Endodermal cell (in vitro differentiated cells): Measurements from ENCODE around the gene TIAM2. TPM values are rescaled to one million over a fixed set of nuclear protein-coding genes. Genes with fewer than 3 reads are reported as not detected.

Experiments used
- DNase-seq: peaks from one replicate; pipeline ENCODE4 v3.0.0-alpha.2; 2017
- H3K27ac ChIP-seq: 2 replicates; pipeline ENCODE4 v1.5.1; 2013; ENCODE audit warnings: mild to moderate bottlenecking, low read depth, low read length, moderate library complexity
- H3K27me3 ChIP-seq: 2 replicates; pipeline ENCODE4 v1.6.1; 2013; ENCODE audit warnings: mild to moderate bottlenecking, low read length, moderate library complexity; ENCODE audit not compliant: insufficient read depth, control insufficient read depth, poor library complexity, severe bottlenecking
- H3K36me3 ChIP-seq: 2 replicates; pipeline ENCODE4 v1.7.0; 2013; ENCODE audit warnings: mild to moderate bottlenecking, low read length, moderate library complexity; ENCODE audit not compliant: control insufficient read depth, insufficient read depth
- H3K4me1 ChIP-seq: one replicate; pipeline ENCODE4 v1.7.0; 2013; ENCODE audit warnings: low read length; ENCODE audit not compliant: control insufficient read depth, insufficient read depth
- H3K4me3 ChIP-seq: 2 replicates; pipeline ENCODE4 v1.5.1; 2013; ENCODE audit warnings: mild to moderate bottlenecking, low read length, moderate library complexity
- H3K9ac ChIP-seq: 2 replicates; pipeline ENCODE4 v1.6.1; 2013; ENCODE audit warnings: mild to moderate bottlenecking, low read length, moderate library complexity; ENCODE audit not compliant: poor library complexity, severe bottlenecking; ENCODE audit errors: extremely low read depth
- H3K9me3 ChIP-seq: 2 replicates; pipeline ENCODE4 v1.6.1; 2013; ENCODE audit warnings: mild to moderate bottlenecking, low read length, moderate library complexity; ENCODE audit not compliant: control insufficient read depth
- H3K27ac Mint-ChIP-seq: 2 replicates; pipeline ENCODE4 v1.8.0; 2020; ENCODE audit warnings: mixed read lengths
- H3K27me3 Mint-ChIP-seq: 2 replicates; pipeline ENCODE4 v1.8.0; 2021; ENCODE audit warnings: mild to moderate bottlenecking, mixed read lengths; ENCODE audit not compliant: insufficient read depth
- H3K36me3 Mint-ChIP-seq: 2 replicates; pipeline ENCODE4 v1.8.0; 2020; ENCODE audit warnings: low read depth, mixed read lengths
- H3K4me1 Mint-ChIP-seq: 2 replicates; pipeline ENCODE4 v1.8.0; 2020; ENCODE audit warnings: mixed read lengths
- H3K4me3 Mint-ChIP-seq: 2 replicates; pipeline ENCODE4 v1.8.0; 2020; ENCODE audit warnings: mild to moderate bottlenecking, moderate library complexity, mixed read lengths
- H3K9me3 Mint-ChIP-seq: 2 replicates; pipeline ENCODE4 v1.8.0; 2020; ENCODE audit warnings: mild to moderate bottlenecking, mixed read lengths
- WGBS, 2 experiments: methylation state at CpG; one replicate each; pipeline versions ENCODE4 v1.1.5 to v1.1.7; 2013; ENCODE audit warnings: missing lambda C conversion rate in 2 of 2, mixed read lengths in 1 of 2; ENCODE audit not compliant: insufficient coverage in 1 of 2, insufficient read length in 1 of 2; 5-methylcytosine and 5-hydroxymethylcytosine counted together
- total RNA-seq, 2 donors: library from RNA; stranded (reverse); fragmentation: NEBNext Ultra II Directional in 1 of 2; extraction: Animal tissue kit (Norgen Biotek cat#: 25700) in 1 of 2; gene quantifications; 2 replicates in 1 of 2; 3 replicates in 1 of 2; pipeline ENCODE4 v1.2.1, GENCODE V29; 2021
- TF ChIP-seq, protein P1 (sequence below): fragments of 200-600 bp; sonication (generic); conservative IDR thresholded peaks from 2 replicates; pipeline ENCODE4 v1.5.0; 2021; ENCODE audit warnings: antibody characterized with exemption, mild to moderate bottlenecking

TIAM2 gene
- total RNA-seq, 2 donors from 2014 or later, result 15.7 to 17.5 TPM

DNA sequence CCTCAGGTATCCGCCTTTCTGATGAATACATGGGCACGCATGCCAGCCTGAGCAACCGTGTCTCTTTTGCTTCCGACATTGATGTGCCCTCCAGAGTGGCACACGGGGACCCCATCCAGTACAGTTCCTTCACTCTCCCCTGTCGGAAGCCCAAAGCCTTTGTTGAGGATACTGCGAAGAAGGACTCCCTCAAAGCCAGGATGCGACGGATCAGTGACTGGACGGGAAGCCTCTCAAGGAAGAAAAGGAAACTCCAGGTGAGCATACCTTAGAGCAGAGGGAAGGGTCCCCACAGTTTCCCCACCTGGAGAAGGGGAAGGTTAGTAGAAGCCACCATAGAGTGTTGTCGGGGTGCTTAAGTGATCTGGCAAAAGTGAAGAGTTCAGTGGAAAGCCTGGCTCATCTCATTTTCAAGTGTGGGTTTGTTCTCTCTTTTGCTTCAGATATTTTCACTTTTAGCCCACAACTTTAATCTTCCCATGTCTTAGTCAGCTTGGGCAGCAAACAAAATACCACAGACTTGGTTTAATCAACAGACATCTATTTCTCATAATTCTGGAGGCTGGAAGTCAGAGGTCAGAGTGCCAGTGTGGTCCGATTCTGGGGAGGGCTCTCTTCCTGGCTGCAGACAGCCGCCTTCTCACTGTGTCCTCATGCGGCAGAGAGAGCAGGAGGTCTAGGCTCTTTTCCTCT is 135.2 kb downstream of the TIAM2 start:
- Mint-ChIP-seq H3K4me1 (peaks cover 7% of the 10 kb centered on the region), H3K4me3 (no peak overlapping the region), H3K27me3 (no peaks in the 10 kb centered on the region), H3K9me3 (no peaks in the 10 kb centered on the region), H3K27ac (no peak overlapping the region), H3K36me3 (peaks cover 3% of the 10 kb centered on the region)
- H3K4me1 ChIP-seq, result no peaks in the 10 kb centered on the region
- H3K27me3 ChIP-seq, result no peaks in the 10 kb centered on the region
- H3K27ac ChIP-seq, result no peak overlapping the region
- no peaks in the 10 kb centered on the region for H3K36me3 ChIP-seq
- TF ChIP-seq, protein P1, sequence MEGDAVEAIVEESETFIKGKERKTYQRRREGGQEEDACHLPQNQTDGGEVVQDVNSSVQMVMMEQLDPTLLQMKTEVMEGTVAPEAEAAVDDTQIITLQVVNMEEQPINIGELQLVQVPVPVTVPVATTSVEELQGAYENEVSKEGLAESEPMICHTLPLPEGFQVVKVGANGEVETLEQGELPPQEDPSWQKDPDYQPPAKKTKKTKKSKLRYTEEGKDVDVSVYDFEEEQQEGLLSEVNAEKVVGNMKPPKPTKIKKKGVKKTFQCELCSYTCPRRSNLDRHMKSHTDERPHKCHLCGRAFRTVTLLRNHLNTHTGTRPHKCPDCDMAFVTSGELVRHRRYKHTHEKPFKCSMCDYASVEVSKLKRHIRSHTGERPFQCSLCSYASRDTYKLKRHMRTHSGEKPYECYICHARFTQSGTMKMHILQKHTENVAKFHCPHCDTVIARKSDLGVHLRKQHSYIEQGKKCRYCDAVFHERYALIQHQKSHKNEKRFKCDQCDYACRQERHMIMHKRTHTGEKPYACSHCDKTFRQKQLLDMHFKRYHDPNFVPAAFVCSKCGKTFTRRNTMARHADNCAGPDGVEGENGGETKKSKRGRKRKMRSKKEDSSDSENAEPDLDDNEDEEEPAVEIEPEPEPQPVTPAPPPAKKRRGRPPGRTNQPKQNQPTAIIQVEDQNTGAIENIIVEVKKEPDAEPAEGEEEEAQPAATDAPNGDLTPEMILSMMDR, result no peak
- no peak for DNase-seq
- 95% methylated on average over 6 to 14 of the region's 14 CpGs for WGBS, 2 experiments
- H3K4me3 ChIP-seq, result no peak overlapping the region
- no peaks in the 10 kb centered on the region for H3K9me3 ChIP-seq
- H3K9ac ChIP-seq, result no peak overlapping the region

DNA sequence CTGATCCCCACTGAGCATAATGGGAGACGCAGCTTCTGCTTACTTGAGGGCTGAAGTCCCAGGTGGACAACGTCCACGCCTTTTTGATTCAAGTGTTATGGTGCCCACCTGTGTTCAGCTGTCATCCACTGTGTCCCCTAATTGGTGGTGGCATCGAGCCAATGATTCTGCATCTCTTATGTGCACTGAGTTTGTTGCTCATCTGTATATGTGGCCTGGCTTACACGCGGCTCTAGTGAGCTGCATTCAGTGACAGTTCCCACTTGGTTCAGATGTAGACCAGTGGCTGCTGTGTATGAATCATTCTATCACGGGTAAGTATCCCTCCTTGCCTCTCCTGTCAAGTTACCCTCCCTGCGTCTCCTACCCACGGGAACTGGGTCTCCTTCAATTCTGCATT is 137.5 kb downstream of the TIAM2 start:
- H3K9ac ChIP-seq, result no peak overlapping the region
- H3K36me3 ChIP-seq, result no peaks in the 10 kb centered on the region
- Mint-ChIP-seq H3K27me3 (no peaks in the 10 kb centered on the region), H3K9me3 (no peaks in the 10 kb centered on the region), H3K36me3 (peaks cover 3% of the 10 kb centered on the region), H3K4me1 (no peaks in the 10 kb centered on the region), H3K27ac (no peak overlapping the region), H3K4me3 (no peak overlapping the region)
- no peaks in the 10 kb centered on the region for H3K9me3 ChIP-seq
- DNase-seq, result no peak
- H3K27me3 ChIP-seq, result no peaks in the 10 kb centered on the region
- TF ChIP-seq, protein P1, result no peak
- H3K27ac ChIP-seq, result no peak overlapping the region
- whole genome bisulfite sequencing, 2 experiments, result 92 to 94% methylated on average over 8 to 9 of the region's 9 CpGs
- no peaks in the 10 kb centered on the region for H3K4me1 ChIP-seq
- H3K4me3 ChIP-seq, result no peak overlapping the region

DNA sequence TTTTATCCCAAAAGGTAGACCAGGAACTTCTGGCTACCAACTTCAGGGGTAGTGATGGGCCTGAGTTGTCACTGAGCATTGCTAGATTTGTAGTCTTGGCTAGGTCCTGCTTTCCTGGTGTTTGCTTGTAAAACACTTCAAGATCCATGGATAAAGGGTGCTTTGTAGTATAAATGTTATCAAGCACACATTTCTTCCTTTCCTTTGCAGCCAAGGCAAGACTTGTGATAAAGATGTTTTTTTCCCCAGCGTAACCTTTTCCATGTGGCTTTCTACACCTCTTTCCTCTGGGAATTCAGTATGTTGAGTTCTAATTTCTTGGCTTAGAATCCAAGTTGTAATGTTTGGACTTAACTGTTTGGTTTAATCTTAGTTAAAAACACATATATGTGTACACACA is 145.9 kb downstream of the TIAM2 start:
- Mint-ChIP-seq H3K9me3 (no peaks in the 10 kb centered on the region), H3K27ac (no peak overlapping the region), H3K27me3 (peaks cover 2% of the 10 kb centered on the region), H3K36me3 (peaks cover 9% of the 10 kb centered on the region), H3K4me1 (peaks cover 38% of the 10 kb centered on the region), H3K4me3 (no peak overlapping the region)
- 86% methylated on average over 1 of the region's 1 CpG; no CpG with 5 or more reads in 1 of the 2 experiments for WGBS, 2 experiments
- no peak overlapping the region for H3K27ac ChIP-seq
- no peaks in the 10 kb centered on the region for H3K36me3 ChIP-seq
- no peaks in the 10 kb centered on the region for H3K9me3 ChIP-seq
- peaks cover 14% of the 10 kb centered on the region for H3K27me3 ChIP-seq
- no peak for DNase-seq
- TF ChIP-seq, protein P1, result no peak
- peaks cover 18% of the 10 kb centered on the region for H3K4me1 ChIP-seq
- H3K9ac ChIP-seq, result no peak overlapping the region
- H3K4me3 ChIP-seq, result no peak overlapping the region
